Stomach (tissue), 4 donors: ENCODE results near the gene INPP1.

Experiments
- EP300 ChIP-seq: sonication (generic); formaldehyde crosslinking; IDR thresholded peaks from one replicate; pipeline ENCODE4 v1.6.1; 2017; ENCODE audit warnings: antibody characterized with exemption
- TF ChIP-seq, protein P1 (sequence below), 7 experiments: fragments of 450-650 bp in 4 of 7; fragments of 200-600 bp in 3 of 7; sonication (generic) in 3 of 7; IDR thresholded peaks; one replicate each; pipeline ENCODE4 v1.5.1; 2016 to 2019; ENCODE audit warnings: antibody characterized with exemption in 7 of 7, control low read depth in 2 of 7, mild to moderate bottlenecking in 1 of 7

DNA sequence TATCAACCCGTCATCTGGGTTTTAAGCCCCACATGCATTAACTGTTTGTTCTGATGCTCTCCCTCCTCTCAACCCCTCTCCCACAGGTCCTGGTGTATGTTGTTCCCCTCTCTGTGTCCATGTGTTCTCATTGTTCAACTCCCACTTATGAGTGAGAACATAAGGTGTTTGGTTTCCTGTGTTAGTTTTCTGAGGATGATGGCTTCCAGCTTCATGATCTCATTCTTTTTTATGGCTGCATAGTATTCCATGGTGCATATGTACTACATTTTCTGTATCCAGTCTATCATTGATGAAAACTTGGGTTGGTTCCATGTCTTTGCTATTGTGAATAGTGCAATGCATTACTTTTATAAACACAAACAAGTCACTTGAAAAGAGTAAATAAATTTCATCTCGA is 7.0 kb upstream of the INPP1 start:
- TF ChIP-seq, protein P1, sequence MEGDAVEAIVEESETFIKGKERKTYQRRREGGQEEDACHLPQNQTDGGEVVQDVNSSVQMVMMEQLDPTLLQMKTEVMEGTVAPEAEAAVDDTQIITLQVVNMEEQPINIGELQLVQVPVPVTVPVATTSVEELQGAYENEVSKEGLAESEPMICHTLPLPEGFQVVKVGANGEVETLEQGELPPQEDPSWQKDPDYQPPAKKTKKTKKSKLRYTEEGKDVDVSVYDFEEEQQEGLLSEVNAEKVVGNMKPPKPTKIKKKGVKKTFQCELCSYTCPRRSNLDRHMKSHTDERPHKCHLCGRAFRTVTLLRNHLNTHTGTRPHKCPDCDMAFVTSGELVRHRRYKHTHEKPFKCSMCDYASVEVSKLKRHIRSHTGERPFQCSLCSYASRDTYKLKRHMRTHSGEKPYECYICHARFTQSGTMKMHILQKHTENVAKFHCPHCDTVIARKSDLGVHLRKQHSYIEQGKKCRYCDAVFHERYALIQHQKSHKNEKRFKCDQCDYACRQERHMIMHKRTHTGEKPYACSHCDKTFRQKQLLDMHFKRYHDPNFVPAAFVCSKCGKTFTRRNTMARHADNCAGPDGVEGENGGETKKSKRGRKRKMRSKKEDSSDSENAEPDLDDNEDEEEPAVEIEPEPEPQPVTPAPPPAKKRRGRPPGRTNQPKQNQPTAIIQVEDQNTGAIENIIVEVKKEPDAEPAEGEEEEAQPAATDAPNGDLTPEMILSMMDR (IDR thresholded peaks at IDR 0.05) = no peak
- no peak for TF ChIP-seq EP300
